GM21825 (cell line): ENCODE data around the gene BET1L.
A peak's percentile ranks its signal among the peaks of the same experiment; 100 is the strongest.
"Not testable (repeated sequence)": the region's sequence is repeated elsewhere in the genome, so short reads cannot be mapped to it uniquely, and the experiment has no call there.

Source experiments
- ATAC-seq: cut with Tn5 transposase; IDR thresholded peaks from one replicate; pipeline ENCODE4 v1.9.1; 2021; ENCODE audit warnings: mild to moderate bottlenecking, moderate library complexity; ENCODE audit not compliant: unreplicated experiment

The BET1L gene

GRCh38 chr11:207208-207862 is at the start of gene BET1L, which contains the start of gene RIC8A:
BET1L (minus strand) TSS chr11:207399; CDS start chr11:207321, 78 bp downstream.
RIC8A (plus strand) TSS chr11:207708; CDS start chr11:208855, 1,147 bp downstream.
- peak; percentile 67 for ATAC-seq

GRCh38 chr11:255816-256215 is 48.6 kb upstream of the BET1L start:
- no peak for ATAC-seq

GRCh38 chr11:255176-255575 is 48.0 kb upstream of the BET1L start:
- ATAC-seq: no peak

GRCh38 chr11:253886-254270 is 46.7 kb upstream of the BET1L start:
- no peak for ATAC-seq

DNA sequence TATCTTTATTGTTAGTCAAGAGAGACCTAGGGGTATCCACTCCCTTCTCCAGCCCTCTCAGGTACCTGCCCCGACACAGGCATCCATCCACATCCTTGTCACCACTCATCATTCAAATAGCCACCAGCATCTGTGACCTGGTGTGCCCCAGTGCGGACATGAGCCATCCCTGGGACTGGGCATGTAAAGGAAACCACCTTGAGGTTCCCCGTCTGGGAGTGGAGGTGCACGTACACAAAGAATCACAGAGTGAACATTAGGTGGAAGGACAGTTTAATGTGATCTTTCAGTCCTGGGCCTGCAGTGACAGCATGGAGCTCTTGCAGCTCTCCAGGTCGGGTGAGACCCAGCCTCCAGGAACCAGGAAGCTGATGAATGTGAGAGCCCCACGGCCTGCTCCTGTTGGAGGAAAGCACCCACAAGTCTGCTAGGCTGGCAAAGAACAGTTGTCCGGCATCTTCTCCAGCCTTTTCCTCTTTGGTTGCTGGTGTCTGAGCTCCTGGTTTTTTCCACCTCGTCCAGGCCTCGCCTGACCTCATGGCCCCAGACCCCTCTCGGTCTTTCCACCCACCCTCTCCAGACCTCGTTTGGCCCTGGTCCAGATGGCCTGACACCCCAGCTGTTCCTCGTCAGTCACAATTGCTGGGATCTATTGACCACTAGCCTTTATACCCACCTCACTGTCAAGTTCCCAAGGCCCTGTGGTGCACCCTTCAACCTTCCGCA is 46.1 kb upstream of the BET1L start:
- ATAC-seq: no peak

GRCh38 chr11:252666-253065 is 45.5 kb upstream of the BET1L start:
- no peak for ATAC-seq

DNA sequence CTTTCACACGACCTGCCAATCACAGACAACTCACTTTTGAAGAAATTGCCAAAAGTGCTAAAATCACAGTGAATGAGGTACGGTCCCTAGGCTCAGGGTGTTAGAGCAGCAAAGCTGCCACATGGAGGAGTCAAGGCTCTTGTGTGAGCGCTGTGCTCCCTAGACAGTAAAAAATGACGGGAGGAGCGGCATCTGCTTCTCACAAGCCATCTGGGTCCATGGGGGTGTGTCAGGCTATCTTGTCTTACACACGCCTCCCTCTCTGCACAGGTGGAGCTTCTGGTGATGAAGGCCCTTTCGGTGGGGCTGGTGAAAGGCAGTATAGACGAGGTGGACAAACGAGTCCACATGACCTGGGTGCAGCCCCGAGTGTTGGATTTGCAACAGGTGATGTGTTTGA is 44.4 kb upstream of the BET1L start:
- no peak for ATAC-seq

GRCh38 chr11:250740-251299 is 43.6 kb upstream of the BET1L start:
- ATAC-seq: no peak

GRCh38 chr11:250274-250673 is 43.1 kb upstream of the BET1L start:
- no peak for ATAC-seq

GRCh38 chr11:249062-249461 is 41.9 kb upstream of the BET1L start:
- ATAC-seq: no peak

- ATAC-seq: no peak
Observed at GRCh38 chr11:244376-244775, 37.2 kb upstream of the BET1L start.

DNA sequence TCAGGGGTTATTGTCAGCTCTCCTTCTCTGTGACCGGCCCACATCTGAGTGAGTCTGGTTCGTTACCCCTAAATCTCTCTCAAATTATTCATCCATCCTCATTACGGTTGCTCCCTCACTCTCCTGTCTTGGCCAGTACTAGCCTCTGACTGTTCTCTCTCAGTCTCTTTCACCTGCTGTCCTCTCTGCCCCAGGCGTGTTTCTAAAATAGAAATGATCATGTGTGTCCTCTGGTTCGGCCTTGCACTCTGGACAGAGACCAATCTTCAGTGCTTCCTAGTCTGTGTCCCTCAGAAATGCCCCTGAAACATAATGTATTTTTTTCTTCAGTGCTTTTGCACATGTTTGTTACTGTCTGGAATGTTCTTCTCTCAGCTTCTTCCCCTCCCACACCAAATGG is 34.4 kb upstream of the BET1L start:
- ATAC-seq: no peak

- ATAC-seq: no peak
Observed at GRCh38 chr11:240315-240714, 33.1 kb upstream of the BET1L start.

- not testable (repeated sequence) for ATAC-seq
Observed at GRCh38 chr11:238346-238745, 31.1 kb upstream of the BET1L start.

GRCh38 chr11:236774-237767 is 29.9 kb upstream of the BET1L start, which contains the start of gene PSMD13:
PSMD13 (plus strand) TSS chr11:236976; CDS start chr11:237050, 74 bp downstream.
- peak; percentile 81 for ATAC-seq

DNA sequence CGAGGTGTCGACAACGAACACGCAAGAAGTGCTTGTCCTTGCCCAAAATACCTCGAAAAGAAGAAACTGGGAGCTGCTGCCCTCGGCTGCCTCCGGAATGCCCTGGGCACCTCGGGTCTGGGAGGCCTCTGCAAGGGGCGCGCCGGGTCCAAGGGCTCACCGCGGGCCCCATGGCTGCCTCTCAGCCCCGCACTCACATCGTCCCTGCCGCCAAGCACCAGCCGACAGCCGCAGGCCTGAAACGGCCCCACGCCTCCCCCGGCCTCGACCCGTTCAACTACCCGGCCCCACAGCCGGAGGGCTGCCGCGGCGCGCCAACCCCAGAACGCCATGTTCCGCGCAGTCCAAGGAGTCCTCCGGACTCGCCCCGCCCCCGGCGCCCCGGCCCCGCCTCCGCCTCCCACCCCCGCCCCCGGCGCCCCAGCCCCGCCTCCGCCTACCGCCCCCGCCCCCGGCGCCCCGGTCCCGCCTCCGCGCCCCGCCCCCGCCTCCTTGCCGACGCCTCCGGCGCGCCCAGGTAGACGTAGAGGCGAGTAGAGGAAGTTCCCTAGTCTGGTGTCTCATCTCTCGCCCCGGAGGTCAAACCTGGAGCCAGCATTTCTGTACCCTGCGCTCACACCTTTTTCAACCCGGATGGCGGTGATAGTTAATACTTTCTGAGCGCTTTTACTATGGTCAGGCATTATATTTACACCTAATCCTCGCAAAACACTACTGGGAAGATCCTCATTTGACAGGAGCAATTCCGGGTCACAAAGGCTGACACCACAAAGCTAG is 29.0 kb upstream of the BET1L start, which contains the start of gene SIRT3:
Gene SIRT3, minus strand, starts transcription at position 346 of the 777 bp plus-strand sequence. Its CDS starts 14 bp downstream, at position 332.
- peak; percentile 71 for ATAC-seq

- ATAC-seq: no peak
Observed at GRCh38 chr11:235609-235996, 28.4 kb upstream of the BET1L start.

DNA sequence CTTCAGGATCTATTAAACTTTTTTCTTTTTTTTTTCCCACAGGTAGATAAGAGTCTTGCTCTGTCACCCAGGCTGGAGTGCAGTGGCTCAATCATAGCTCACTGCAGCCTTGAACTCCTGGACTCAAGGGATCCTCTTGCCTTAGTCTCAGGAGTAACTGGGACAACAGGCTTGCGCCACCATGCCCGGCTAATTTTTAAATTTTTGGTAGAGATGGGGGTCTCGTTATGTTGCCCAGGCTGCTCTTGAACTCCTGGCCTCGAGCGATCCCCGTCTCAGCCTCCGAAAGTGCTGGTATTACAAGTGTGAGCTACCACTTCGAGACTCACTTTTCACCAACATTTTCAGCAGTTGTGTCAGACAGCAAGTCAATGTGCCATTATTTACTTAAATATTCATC is 28.0 kb upstream of the BET1L start:
- ATAC-seq: no peak

DNA sequence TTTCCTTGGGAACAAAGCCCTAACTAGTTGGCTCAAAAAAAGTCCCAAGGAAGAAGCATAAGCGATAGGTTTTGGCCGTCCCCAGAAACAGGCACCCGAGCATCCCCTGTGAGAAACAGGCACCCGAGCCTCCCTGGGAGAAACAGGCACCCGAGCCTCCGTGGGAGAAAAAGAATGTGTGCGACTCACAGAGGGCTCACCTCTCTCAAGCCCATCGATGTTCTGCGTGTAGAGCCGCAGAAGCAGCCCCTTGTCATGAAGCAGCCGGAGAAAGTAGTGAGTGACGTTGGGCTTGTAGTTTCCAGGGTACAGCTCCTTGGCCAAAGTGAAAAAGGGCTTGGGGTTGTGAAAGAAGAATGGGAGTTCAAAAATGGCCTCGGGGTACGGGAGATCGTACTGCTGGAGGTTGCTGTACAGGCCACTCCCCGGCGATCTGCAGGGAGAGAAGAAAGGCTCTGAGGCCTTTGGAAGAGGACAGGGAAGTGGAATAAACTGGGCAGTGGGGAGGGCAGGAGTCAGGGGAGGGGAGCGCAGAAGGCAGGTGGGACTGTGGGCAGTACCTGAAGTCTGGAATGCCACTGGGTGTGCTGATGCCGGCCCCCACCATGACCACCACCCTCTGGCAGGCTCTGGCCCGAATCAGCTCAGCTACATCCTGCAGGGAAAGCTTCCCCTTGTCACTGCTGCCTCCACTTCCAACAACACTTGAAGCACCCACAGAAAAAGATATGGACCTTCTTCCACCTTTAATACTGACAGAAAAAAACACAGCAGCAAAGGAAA is 25.8 kb upstream of the BET1L start:
- ATAC-seq: no peak
